H1 (cell line): ENCODE results near the gene MGST3. TPM values are rescaled to one million over a fixed set of nuclear protein-coding genes. Genes with fewer than 3 reads are reported as not detected.

Source experiments
- CTCF ChIA-PET: fragments of 300-600 bp; sonication (Branson Sonifier 250); formaldehyde crosslinking; loops from one replicate; lab custom pipeline; 2021; ENCODE audit not compliant: partially characterized antibody; lab: Charles Lee
- POLR2A ChIA-PET: fragments of 300-600 bp; sonication (Branson Sonifier 250); formaldehyde crosslinking; loops from one replicate; lab custom pipeline; 2021; ENCODE audit warnings: inconsistent platforms; ENCODE audit not compliant: partially characterized antibody; lab: Charles Lee
- DNase-seq, 2 experiments: peaks; one replicate each; pipeline versions ENCODE4 v3.0.0 to v3.0.0-alpha.2; 2010 to 2022; ENCODE audit warnings: low spot score in 2 of 2, low read depth in 1 of 2, mixed read lengths in 1 of 2
- FAIRE-seq: peaks from 2 replicates; lab custom pipeline; 2011; peaks lifted over from hg19 to GRCh38; lab: Jason Lieb, UNC
- H2AFZ ChIP-seq: 2 replicates; pipeline ENCODE4 v1.8.1; 2012; ENCODE audit warnings: low read length, inconsistent platforms
- H2AK5ac ChIP-seq: 2 replicates; pipeline ENCODE4 v1.6.1; 2013; ENCODE audit warnings: low read depth, low read length
- H2BK120ac ChIP-seq: replicated peaks from 2 replicates; pipeline ENCODE3; 2013; ENCODE audit warnings: low read depth, low read length, inconsistent platforms
- H2BK12ac ChIP-seq: 2 replicates; pipeline ENCODE4 v1.6.1; 2013; ENCODE audit warnings: low read depth, low read length
- H2BK15ac ChIP-seq: 2 replicates; pipeline ENCODE4 v1.6.1; 2013; ENCODE audit warnings: low read length
- H2BK20ac ChIP-seq: 2 replicates; pipeline ENCODE4 v1.6.1; 2013; ENCODE audit warnings: low read length
- H2BK5ac ChIP-seq: 2 replicates; pipeline ENCODE4 v1.6.1; 2013; ENCODE audit warnings: low read depth, low read length
- H3K14ac ChIP-seq: 2 replicates; pipeline ENCODE4 v1.6.1; 2013; ENCODE audit warnings: inconsistent platforms; ENCODE audit not compliant: insufficient read length
- H3K18ac ChIP-seq: 2 replicates; pipeline ENCODE4 v1.6.1; 2013; ENCODE audit warnings: low read length; ENCODE audit errors: extremely low read depth
- H3K23ac ChIP-seq: 2 replicates; pipeline ENCODE4 v1.6.1; 2013; ENCODE audit warnings: inconsistent platforms; ENCODE audit not compliant: insufficient read length
- H3K23me2 ChIP-seq: 2 replicates; pipeline ENCODE4 v1.6.1; 2013; ENCODE audit warnings: low read depth, low read length
- H3K27ac ChIP-seq: 2 replicates; pipeline ENCODE4 v1.6.1; 2011; ENCODE audit warnings: low read depth, low read length, inconsistent platforms
- H3K27me3 ChIP-seq, 4 experiments: replicated peaks in 1 of 4; 1 replicate in 1 of 4; 2 replicates in 3 of 4; pipeline versions ENCODE4 v1.6.1 to v1.8.1; 2011 to 2013; ENCODE audit warnings: low read length in 3 of 4, mild to moderate bottlenecking in 3 of 4, inconsistent platforms in 2 of 4, mixed read lengths in 2 of 4, moderate library complexity in 1 of 4; ENCODE audit not compliant: control insufficient read depth in 3 of 4, insufficient read depth in 3 of 4; ENCODE audit errors: extremely low read depth in 1 of 4
- H3K36me3 ChIP-seq, 4 experiments: 2 replicates each; pipeline versions ENCODE4 v1.6.1 to v1.8.1; 2011 to 2013; ENCODE audit warnings: mild to moderate bottlenecking in 4 of 4, low read length in 3 of 4, moderate library complexity in 2 of 4, control low read depth in 1 of 4, inconsistent platforms in 1 of 4; ENCODE audit not compliant: insufficient read depth in 4 of 4, control insufficient read depth in 2 of 4
- H3K4ac ChIP-seq: replicated peaks from 2 replicates; pipeline ENCODE3; 2013; ENCODE audit warnings: low read length, low read depth, mixed read lengths, inconsistent platforms; ENCODE audit not compliant: insufficient read length
- H3K4me1 ChIP-seq, 4 experiments: replicated peaks in 1 of 4; 1 replicate in 1 of 4; 2 replicates in 3 of 4; pipeline versions ENCODE4 v1.6.1 to v1.8.1; 2011 to 2013; ENCODE audit warnings: low read length in 3 of 4, inconsistent platforms in 2 of 4, mixed read lengths in 1 of 4; ENCODE audit not compliant: insufficient read depth in 4 of 4, control insufficient read depth in 3 of 4
- H3K4me2 ChIP-seq, 2 experiments: 2 replicates each; pipeline versions ENCODE4 v1.6.1 to v1.8.1; 2011 to 2013; ENCODE audit warnings: low read depth in 2 of 2, low read length in 2 of 2, control low read depth in 1 of 2, inconsistent platforms in 1 of 2, mild to moderate bottlenecking in 1 of 2; ENCODE audit not compliant: insufficient read depth in 1 of 2
- H3K4me3 ChIP-seq, 4 experiments: fragments of 200-600, 300-600 bp in 1 of 4; sonication (generic), shearing (Covaris generic), sonication (Bioruptor Twin) in 1 of 4; 2 replicates each; pipeline versions ENCODE4 v1.5.1 to v1.8.1; 2011 to 2016; ENCODE audit warnings: low read length in 4 of 4, low read depth in 3 of 4, control low read depth in 2 of 4, inconsistent platforms in 2 of 4, mild to moderate bottlenecking in 2 of 4, mixed read lengths in 1 of 4, moderate library complexity in 1 of 4; ENCODE audit not compliant: insufficient read depth in 2 of 4; ENCODE audit errors: extremely low read depth in 1 of 4
- H3K56ac ChIP-seq: replicated peaks from 2 replicates; pipeline ENCODE3; 2013; ENCODE audit warnings: low read depth, mild to moderate bottlenecking, mixed read lengths, low read length, inconsistent platforms; ENCODE audit not compliant: insufficient read length
- H3K79me1 ChIP-seq: 2 replicates; pipeline ENCODE4 v1.6.1; 2013; ENCODE audit warnings: low read depth, low read length, control low read depth
- H3K79me2 ChIP-seq, 2 experiments: 2 replicates each; pipeline versions ENCODE4 v1.6.1 to v1.8.1; 2012 to 2013; ENCODE audit warnings: low read length in 2 of 2, mild to moderate bottlenecking in 2 of 2, inconsistent platforms in 1 of 2; ENCODE audit not compliant: insufficient read depth in 2 of 2, control insufficient read depth in 1 of 2
- H3K9ac ChIP-seq, 4 experiments: replicated peaks in 1 of 4; 1 replicate in 1 of 4; 2 replicates in 3 of 4; pipeline versions ENCODE4 v1.6.1 to v1.8.1; 2011 to 2013; ENCODE audit warnings: low read depth in 3 of 4, low read length in 3 of 4, control low read depth in 2 of 4, mild to moderate bottlenecking in 2 of 4, moderate library complexity in 2 of 4, inconsistent platforms in 1 of 4; ENCODE audit errors: extremely low read depth in 1 of 4
- H3K9me3 ChIP-seq, 2 experiments: 2 replicates each; pipeline versions ENCODE4 v1.6.1 to v1.8.1; 2012 to 2013; ENCODE audit warnings: mild to moderate bottlenecking in 2 of 2, moderate library complexity in 2 of 2, control low read depth in 1 of 2, inconsistent platforms in 1 of 2, low read depth in 1 of 2, low read length in 1 of 2, mixed read lengths in 1 of 2; ENCODE audit not compliant: insufficient read depth in 2 of 2
- H4K20me1 ChIP-seq, 2 experiments: replicated peaks in 1 of 2; 2 replicates each; pipeline versions ENCODE3 to v1.8.1; 2011 to 2013; ENCODE audit warnings: inconsistent platforms in 2 of 2, low read length in 2 of 2, mild to moderate bottlenecking in 1 of 2; ENCODE audit not compliant: insufficient read depth in 2 of 2, control insufficient read depth in 1 of 2
- H4K5ac ChIP-seq: 2 replicates; pipeline ENCODE4 v1.6.1; 2013; ENCODE audit warnings: low read length, low read depth, mixed read lengths, inconsistent platforms; ENCODE audit not compliant: insufficient read length
- H4K8ac ChIP-seq: 2 replicates; pipeline ENCODE4 v1.8.0; 2013; ENCODE audit warnings: mild to moderate bottlenecking, moderate library complexity, low read length, inconsistent platforms; ENCODE audit not compliant: insufficient read depth; ENCODE audit errors: extremely low read depth
- H4K91ac ChIP-seq: replicated peaks from 2 replicates; pipeline ENCODE3; 2013; ENCODE audit warnings: low read length, mixed read lengths, inconsistent platforms; ENCODE audit not compliant: insufficient read length
- BACH1 ChIP-seq: IDR thresholded peaks from 2 replicates; pipeline ENCODE4 v1.6.1; 2012; ENCODE audit warnings: low read length, improper control_type of control experiment
- CHD2 ChIP-seq: IDR thresholded peaks from 2 replicates; pipeline ENCODE4 v1.6.1; 2012; ENCODE audit warnings: low read length, improper control_type of control experiment
- WGBS, 2 experiments: shearing (Covaris generic) in 1 of 2; methylation state at CpG; one replicate each; pipeline versions ENCODE4 v1.1.6 to v1.1.7; 2013 to 2015; ENCODE audit warnings: low lambda C conversion rate in 2 of 2, mixed read lengths in 2 of 2, inconsistent platforms in 1 of 2, low coverage in 1 of 2, missing lambda C conversion rate in 1 of 2; ENCODE audit not compliant: insufficient replicate concordance in 2 of 2, insufficient coverage in 1 of 2, insufficient read length in 1 of 2; ENCODE audit errors: extremely low coverage in 1 of 2, missing lambda C conversion rate in 1 of 2; 5-methylcytosine and 5-hydroxymethylcytosine counted together
- polyA plus RNA-seq, 7 experiments: library from polyadenylated mRNA; depleted of rRNA in 3 of 7; stranded (reverse) in 5 of 7; unstranded in 2 of 7; fragments of >200 nt in 5 of 7; fragments of 200-250 nt in 2 of 7; gene quantifications; 1 replicate in 5 of 7; 2 replicates in 1 of 7; 4 replicates in 1 of 7; pipeline versions ENCODE4 v1.2.1 to v1.2.3, GENCODE V29; 2011 to 2013; ENCODE audit warnings: missing spikeins in 2 of 7, mixed read lengths in 2 of 7
- total RNA-seq: library from RNA; stranded (reverse); fragmentation: NEBNext Ultra II Directional; extraction: Animal tissue kit (Norgen Biotek cat#: 25700); gene quantifications from 2 replicates; pipeline ENCODE4 v1.2.1, GENCODE V29; 2021
- TF ChIP-seq, protein P1 (sequence below): IDR thresholded peaks from 2 replicates; pipeline ENCODE4 v1.6.1; 2012; ENCODE audit warnings: low read length, inconsistent platforms
- TF ChIP-seq, protein P2 (sequence below), 3 experiments: IDR thresholded peaks; 1 replicate in 2 of 3; 2 replicates in 1 of 3; pipeline versions ENCODE4 v1.5.1 to v1.6.1; 2011; ENCODE audit warnings: low read length in 3 of 3, mild to moderate bottlenecking in 3 of 3, inconsistent platforms in 2 of 3, low read depth in 1 of 3, moderate library complexity in 1 of 3; ENCODE audit not compliant: insufficient read depth in 1 of 3; ENCODE audit errors: control extremely low read depth in 1 of 3

Gene MGST3
- total and polyA plus RNA-seq, 2 of the 8 experiments (the other 6 are each of a cell fraction or from before 2014, with no cell fraction given) = 124 to 257 TPM

DNA sequence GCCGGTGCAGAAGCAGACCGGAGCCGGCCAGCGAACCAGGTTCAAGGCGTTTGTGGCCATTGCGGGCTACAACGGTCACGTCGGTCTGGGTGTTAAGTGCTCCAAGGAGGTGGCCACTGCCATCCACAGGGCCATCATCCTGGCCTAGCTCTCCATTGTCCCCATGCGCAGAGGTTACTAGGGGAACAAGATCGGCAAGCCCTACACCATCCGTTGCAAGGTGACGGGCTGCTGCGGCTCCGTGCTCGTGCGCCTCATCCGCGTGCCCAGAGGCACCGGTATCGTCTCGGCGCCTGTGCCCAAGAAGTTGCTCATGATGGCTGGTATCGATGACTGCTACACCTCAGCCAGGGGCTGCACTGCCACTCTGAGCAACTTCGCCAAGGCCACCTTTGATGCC is 49.1 kb upstream of the MGST3 start:
- no peaks in the 10 kb centered on the region for H3K36me3 ChIP-seq
- no peaks in the 10 kb centered on the region for H3K9me3 ChIP-seq
- ChIA-PET CTCF (no interaction called here), POLR2A (interaction anchor here (1.0 kb wide), 1 partner anchor 38 kb away, joined by 3 read pairs; the partner anchor contains the start of gene LRRC52)
- no peak overlapping the region for H3K56ac ChIP-seq
- no peak overlapping the region for H3K23ac ChIP-seq
- no peak overlapping the region for H3K4me2 ChIP-seq
- no peak overlapping the region for H2AK5ac ChIP-seq
- TF ChIP-seq BACH1 (no peak), CHD2 (no peak)
- TF ChIP-seq, protein P1, sequence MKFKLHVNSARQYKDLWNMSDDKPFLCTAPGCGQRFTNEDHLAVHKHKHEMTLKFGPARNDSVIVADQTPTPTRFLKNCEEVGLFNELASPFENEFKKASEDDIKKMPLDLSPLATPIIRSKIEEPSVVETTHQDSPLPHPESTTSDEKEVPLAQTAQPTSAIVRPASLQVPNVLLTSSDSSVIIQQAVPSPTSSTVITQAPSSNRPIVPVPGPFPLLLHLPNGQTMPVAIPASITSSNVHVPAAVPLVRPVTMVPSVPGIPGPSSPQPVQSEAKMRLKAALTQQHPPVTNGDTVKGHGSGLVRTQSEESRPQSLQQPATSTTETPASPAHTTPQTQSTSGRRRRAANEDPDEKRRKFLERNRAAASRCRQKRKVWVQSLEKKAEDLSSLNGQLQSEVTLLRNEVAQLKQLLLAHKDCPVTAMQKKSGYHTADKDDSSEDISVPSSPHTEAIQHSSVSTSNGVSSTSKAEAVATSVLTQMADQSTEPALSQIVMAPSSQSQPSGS = no peak
- TF ChIP-seq, protein P2, sequence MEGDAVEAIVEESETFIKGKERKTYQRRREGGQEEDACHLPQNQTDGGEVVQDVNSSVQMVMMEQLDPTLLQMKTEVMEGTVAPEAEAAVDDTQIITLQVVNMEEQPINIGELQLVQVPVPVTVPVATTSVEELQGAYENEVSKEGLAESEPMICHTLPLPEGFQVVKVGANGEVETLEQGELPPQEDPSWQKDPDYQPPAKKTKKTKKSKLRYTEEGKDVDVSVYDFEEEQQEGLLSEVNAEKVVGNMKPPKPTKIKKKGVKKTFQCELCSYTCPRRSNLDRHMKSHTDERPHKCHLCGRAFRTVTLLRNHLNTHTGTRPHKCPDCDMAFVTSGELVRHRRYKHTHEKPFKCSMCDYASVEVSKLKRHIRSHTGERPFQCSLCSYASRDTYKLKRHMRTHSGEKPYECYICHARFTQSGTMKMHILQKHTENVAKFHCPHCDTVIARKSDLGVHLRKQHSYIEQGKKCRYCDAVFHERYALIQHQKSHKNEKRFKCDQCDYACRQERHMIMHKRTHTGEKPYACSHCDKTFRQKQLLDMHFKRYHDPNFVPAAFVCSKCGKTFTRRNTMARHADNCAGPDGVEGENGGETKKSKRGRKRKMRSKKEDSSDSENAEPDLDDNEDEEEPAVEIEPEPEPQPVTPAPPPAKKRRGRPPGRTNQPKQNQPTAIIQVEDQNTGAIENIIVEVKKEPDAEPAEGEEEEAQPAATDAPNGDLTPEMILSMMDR (IDR thresholded peaks at IDR 0.05; ENCODE audit: control extremely low read depth in 1 of 3, insufficient read depth in 1 of 3, low read depth in 1 of 3, low read length in 3 of 3) = no peak
- 92% methylated on average over 25 of the region's 25 CpGs; no CpG with 5 or more reads in 1 of the 2 experiments for WGBS, 2 experiments
- no peak overlapping the region for H4K8ac ChIP-seq
- H2BK12ac ChIP-seq = no peak overlapping the region
- no peak overlapping the region for H3K4me3 ChIP-seq
- H3K27ac ChIP-seq = no peak overlapping the region
- H2BK20ac ChIP-seq = no peak overlapping the region
- H4K5ac ChIP-seq = no peak overlapping the region
- H2AFZ ChIP-seq = no peak overlapping the region
- no peak overlapping the region for H3K4ac ChIP-seq
- H2BK5ac ChIP-seq = no peak overlapping the region
- no peak overlapping the region for H3K9ac ChIP-seq
- DNase-seq = no peak
- no peaks in the 10 kb centered on the region for H4K20me1 ChIP-seq
- no peaks in the 10 kb centered on the region for H3K79me2 ChIP-seq
- H3K79me1 ChIP-seq = no peaks in the 10 kb centered on the region
- no peaks in the 10 kb centered on the region for H3K27me3 ChIP-seq
- H2BK120ac ChIP-seq = no peak overlapping the region
- H3K23me2 ChIP-seq = no peaks in the 10 kb centered on the region
- H3K18ac ChIP-seq = no peak overlapping the region
- no peak overlapping the region for H2BK15ac ChIP-seq
- H3K4me1 ChIP-seq = no peaks in the 10 kb centered on the region
- H3K14ac ChIP-seq = no peak overlapping the region
- no peak for FAIRE-seq
- H4K91ac ChIP-seq = no peak overlapping the region
